SK-N-SH (cell line): Measurements from ENCODE around the gene BRCA1. TPM values are rescaled to one million over a fixed set of nuclear protein-coding genes. Genes with fewer than 3 reads are reported as not detected.

Source experiments
- CTCF ChIA-PET: fragments of 300-600, 350-600 bp; formaldehyde crosslinking; extraction: SDS; loops from one replicate; lab custom pipeline; 2021; lab: Yijun Ruan, JAX
- POLR2A ChIA-PET: fragments of 350-600 bp; sonication (Branson Sonifier 250); formaldehyde crosslinking; extraction: SDS; loops from one replicate; lab custom pipeline; 2020; ENCODE audit warnings: antibody characterized with exemption, inconsistent platforms; lab: Yijun Ruan, JAX
- DNase-seq: peaks from one replicate; pipeline ENCODE4 v3.0.0; 2012
- H2AFZ ChIP-seq: fragments of 200-600 bp; sonication (generic); 2 replicates; pipeline ENCODE4 v1.8.1; 2016; ENCODE audit warnings: antibody characterized with exemption, mild to moderate bottlenecking, low read depth
- H3F3A ChIP-seq: fragments of 200-600 bp; sonication (generic); replicated peaks from 2 replicates; pipeline ENCODE3; 2016; ENCODE audit warnings: antibody characterized with exemption, mild to moderate bottlenecking; ENCODE audit not compliant: insufficient read depth
- H3K27ac ChIP-seq, 2 experiments: fragments of 200-500 bp in 1 of 2; fragments of 200-600 bp in 1 of 2; sonication (Bioruptor generic) in 1 of 2; sonication (generic), shearing (Covaris generic) in 1 of 2; 2 replicates each; pipeline versions ENCODE4 v1.5.1 to v1.6.1; 2014 to 2016; ENCODE audit warnings: low read depth in 2 of 2, inconsistent platforms in 1 of 2, low read length in 1 of 2, mild to moderate bottlenecking in 1 of 2, mixed read lengths in 1 of 2
- H3K27me3 ChIP-seq: fragments of 200-600 bp; sonication (generic), shearing (Covaris generic); 2 replicates; pipeline ENCODE4 v1.6.1; 2016; ENCODE audit warnings: mixed run types; ENCODE audit not compliant: insufficient read depth
- H3K36me3 ChIP-seq, 2 experiments: fragments of 200-500 bp in 1 of 2; fragments of 200-600 bp in 1 of 2; sonication (Bioruptor generic) in 1 of 2; sonication (generic) in 1 of 2; replicated peaks in 1 of 2; 2 replicates each; pipeline versions ENCODE3 to v1.5.1; 2014 to 2016; ENCODE audit warnings: low read length in 1 of 2, mild to moderate bottlenecking in 1 of 2; ENCODE audit not compliant: insufficient read depth in 2 of 2, control insufficient read depth in 1 of 2
- H3K4me1 ChIP-seq, 2 experiments: fragments of 200-500 bp in 1 of 2; fragments of 200-600 bp in 1 of 2; sonication (Bioruptor generic) in 1 of 2; sonication (generic), shearing (Covaris generic) in 1 of 2; 2 replicates each; pipeline versions ENCODE4 v1.5.1 to v1.6.1; 2014 to 2016; ENCODE audit warnings: low read depth in 1 of 2, low read length in 1 of 2, mixed run types in 1 of 2; ENCODE audit not compliant: insufficient read depth in 2 of 2, control insufficient read depth in 1 of 2
- H3K4me2 ChIP-seq: fragments of 200-600 bp; sonication (generic), shearing (Covaris generic); 2 replicates; pipeline ENCODE4 v1.6.1; 2017; ENCODE audit warnings: mixed run types
- H3K4me3 ChIP-seq, 2 experiments: fragments of 200-500 bp in 1 of 2; fragments of 200-600 bp in 1 of 2; sonication (Bioruptor generic) in 1 of 2; sonication (generic), shearing (Covaris generic) in 1 of 2; 2 replicates each; pipeline versions ENCODE4 v1.5.1 to v1.8.1; 2014 to 2016; ENCODE audit warnings: low read depth in 2 of 2, inconsistent platforms in 1 of 2, low read length in 1 of 2, mild to moderate bottlenecking in 1 of 2, mixed read lengths in 1 of 2, moderate library complexity in 1 of 2
- H3K79me2 ChIP-seq: fragments of 200-600 bp; sonication (generic); 2 replicates; pipeline ENCODE4 v1.8.1; 2017; ENCODE audit warnings: mild to moderate bottlenecking; ENCODE audit not compliant: insufficient read depth
- H3K9ac ChIP-seq: fragments of 200-600 bp; sonication (generic); 2 replicates; pipeline ENCODE4 v1.6.1; 2017; ENCODE audit warnings: mixed run types
- H3K9me2 ChIP-seq: fragments of 200-600 bp; sonication (generic); 2 replicates; pipeline ENCODE4 v1.6.1; 2017; ENCODE audit warnings: mixed run types
- H3K9me3 ChIP-seq: fragments of 200-600 bp; sonication (generic); 2 replicates; pipeline ENCODE4 v1.6.1; 2017; ENCODE audit warnings: mixed run types, mild to moderate bottlenecking, moderate library complexity
- H4K20me1 ChIP-seq: fragments of 200-600 bp; sonication (generic); 2 replicates; pipeline ENCODE4 v1.6.1; 2017; ENCODE audit warnings: mild to moderate bottlenecking, mixed run types; ENCODE audit not compliant: insufficient read depth
- ELF1 ChIP-seq: IDR thresholded peaks from 2 replicates; pipeline ENCODE4 v1.4.0; 2012
- FOSL2 ChIP-seq: IDR thresholded peaks from 2 replicates; pipeline ENCODE4 v1.4.0; 2012; ENCODE audit warnings: low read depth, mild to moderate bottlenecking, moderate library complexity, borderline replicate concordance
- FOXM1 ChIP-seq: IDR thresholded peaks from 2 replicates; pipeline ENCODE4 v1.4.0; 2012; ENCODE audit warnings: low read depth, mild to moderate bottlenecking
- GATA2 ChIP-seq: sonication (generic); formaldehyde crosslinking; IDR thresholded peaks from 2 replicates; pipeline ENCODE4 v1.5.0; 2020; ENCODE audit warnings: mild to moderate bottlenecking, missing genetic modification reagents
- MEF2A ChIP-seq: IDR thresholded peaks from 2 replicates; pipeline ENCODE4 v1.4.0; 2012; ENCODE audit warnings: low read depth, borderline replicate concordance
- NFIC ChIP-seq: IDR thresholded peaks from 2 replicates; pipeline ENCODE4 v1.4.0; 2012; ENCODE audit warnings: borderline replicate concordance
- RCOR1 ChIP-seq: fragments of 150-350 bp; IDR thresholded peaks from 2 replicates; pipeline ENCODE4 v1.6.1; 2017; ENCODE audit warnings: antibody characterized with exemption, low read length
- RXRA ChIP-seq: IDR thresholded peaks from 2 replicates; pipeline ENCODE4 v1.4.0; 2012; ENCODE audit warnings: low read depth, mild to moderate bottlenecking, borderline replicate concordance
- TAF1 ChIP-seq: IDR thresholded peaks from 2 replicates; pipeline ENCODE4 v1.6.1; 2012; ENCODE audit warnings: low read depth, mild to moderate bottlenecking, low read length, moderate library complexity, borderline replicate concordance
- TCF12 ChIP-seq: IDR thresholded peaks from 2 replicates; pipeline ENCODE4 v1.4.0; 2012
- WGBS: methylation state at CpG from one replicate; pipeline ENCODE4 v1.1.6; 2017; ENCODE audit warnings: low lambda C conversion rate; 5-methylcytosine and 5-hydroxymethylcytosine counted together
- polyA plus RNA-seq, 3 experiments: library from polyadenylated mRNA; depleted of rRNA; stranded (reverse); fragments of >200 nt; gene quantifications; 2 replicates each; pipeline ENCODE4 v1.2.3, GENCODE V29; 2012
- TF ChIP-seq, protein P1 (sequence below): IDR thresholded peaks from 2 replicates; pipeline ENCODE4 v1.6.1; 2012; ENCODE audit warnings: mild to moderate bottlenecking, low read depth, low read length, moderate library complexity
- TF ChIP-seq, protein P2 (sequence below): IDR thresholded peaks from 2 replicates; pipeline ENCODE4 v1.4.0; 2012; ENCODE audit warnings: low read depth
- TF ChIP-seq, protein P3 (sequence below): fragments of 150-350 bp; IDR thresholded peaks from 2 replicates; pipeline ENCODE4 v1.6.1; 2016; ENCODE audit warnings: mild to moderate bottlenecking, low read depth, low read length
- TF ChIP-seq, protein P4 (sequence below): IDR thresholded peaks from 2 replicates; pipeline ENCODE4 v1.4.0; 2012; ENCODE audit warnings: low read depth, borderline replicate concordance
- TF ChIP-seq, protein P5 (sequence below): fragments of 200-600 bp; sonication (generic); IDR thresholded peaks from 2 replicates; pipeline ENCODE4 v1.6.1; 2017; ENCODE audit warnings: antibody characterized with exemption, mild to moderate bottlenecking, moderate library complexity

Gene BRCA1
- polyA plus RNA-seq, 1 of the 3 experiments (the other 2 are of a cell fraction): 11.2 TPM

DNA sequence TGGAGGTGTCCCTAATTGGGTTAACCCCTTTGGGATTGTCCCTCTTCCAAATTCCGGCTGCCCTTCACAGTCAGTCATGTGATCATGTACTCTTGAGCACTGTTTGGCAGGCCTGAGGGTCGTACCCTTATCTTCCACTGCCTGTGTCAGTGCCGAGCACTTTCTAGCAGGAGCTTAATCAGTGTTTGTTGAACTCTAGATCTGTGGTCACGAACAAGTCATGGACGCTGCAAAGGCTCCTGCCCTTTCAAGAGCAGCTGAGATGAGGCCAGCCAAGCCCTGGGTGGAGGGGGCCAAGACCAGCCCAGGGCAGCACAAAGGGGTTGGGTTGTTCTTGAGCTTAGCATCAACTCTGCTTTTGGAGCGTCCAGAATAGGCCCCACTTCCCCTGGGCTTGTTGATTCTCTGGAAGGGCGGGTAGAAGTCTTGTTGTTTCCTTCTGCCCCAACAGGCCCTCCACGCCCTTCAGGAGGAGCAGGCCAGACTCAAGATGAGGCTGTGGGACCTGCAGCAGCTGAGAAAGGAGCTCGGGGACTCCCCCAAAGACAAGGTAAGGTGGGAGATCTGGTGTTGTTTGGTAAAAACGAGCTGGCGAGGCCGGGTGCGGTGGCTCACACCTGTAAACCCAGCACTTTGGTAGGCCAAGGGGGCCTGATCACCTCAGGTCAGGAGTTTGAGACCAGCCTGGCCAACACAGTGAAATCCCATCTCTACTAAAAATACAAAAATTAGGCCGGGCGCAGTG lies 113.3 kb downstream of the BRCA1 start (continued):
- TF ChIP-seq, protein P1, sequence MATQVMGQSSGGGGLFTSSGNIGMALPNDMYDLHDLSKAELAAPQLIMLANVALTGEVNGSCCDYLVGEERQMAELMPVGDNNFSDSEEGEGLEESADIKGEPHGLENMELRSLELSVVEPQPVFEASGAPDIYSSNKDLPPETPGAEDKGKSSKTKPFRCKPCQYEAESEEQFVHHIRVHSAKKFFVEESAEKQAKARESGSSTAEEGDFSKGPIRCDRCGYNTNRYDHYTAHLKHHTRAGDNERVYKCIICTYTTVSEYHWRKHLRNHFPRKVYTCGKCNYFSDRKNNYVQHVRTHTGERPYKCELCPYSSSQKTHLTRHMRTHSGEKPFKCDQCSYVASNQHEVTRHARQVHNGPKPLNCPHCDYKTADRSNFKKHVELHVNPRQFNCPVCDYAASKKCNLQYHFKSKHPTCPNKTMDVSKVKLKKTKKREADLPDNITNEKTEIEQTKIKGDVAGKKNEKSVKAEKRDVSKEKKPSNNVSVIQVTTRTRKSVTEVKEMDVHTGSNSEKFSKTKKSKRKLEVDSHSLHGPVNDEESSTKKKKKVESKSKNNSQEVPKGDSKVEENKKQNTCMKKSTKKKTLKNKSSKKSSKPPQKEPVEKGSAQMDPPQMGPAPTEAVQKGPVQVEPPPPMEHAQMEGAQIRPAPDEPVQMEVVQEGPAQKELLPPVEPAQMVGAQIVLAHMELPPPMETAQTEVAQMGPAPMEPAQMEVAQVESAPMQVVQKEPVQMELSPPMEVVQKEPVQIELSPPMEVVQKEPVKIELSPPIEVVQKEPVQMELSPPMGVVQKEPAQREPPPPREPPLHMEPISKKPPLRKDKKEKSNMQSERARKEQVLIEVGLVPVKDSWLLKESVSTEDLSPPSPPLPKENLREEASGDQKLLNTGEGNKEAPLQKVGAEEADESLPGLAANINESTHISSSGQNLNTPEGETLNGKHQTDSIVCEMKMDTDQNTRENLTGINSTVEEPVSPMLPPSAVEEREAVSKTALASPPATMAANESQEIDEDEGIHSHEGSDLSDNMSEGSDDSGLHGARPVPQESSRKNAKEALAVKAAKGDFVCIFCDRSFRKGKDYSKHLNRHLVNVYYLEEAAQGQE: no peak
- TF ChIP-seq, all 33 proteins: peak for 0

DNA sequence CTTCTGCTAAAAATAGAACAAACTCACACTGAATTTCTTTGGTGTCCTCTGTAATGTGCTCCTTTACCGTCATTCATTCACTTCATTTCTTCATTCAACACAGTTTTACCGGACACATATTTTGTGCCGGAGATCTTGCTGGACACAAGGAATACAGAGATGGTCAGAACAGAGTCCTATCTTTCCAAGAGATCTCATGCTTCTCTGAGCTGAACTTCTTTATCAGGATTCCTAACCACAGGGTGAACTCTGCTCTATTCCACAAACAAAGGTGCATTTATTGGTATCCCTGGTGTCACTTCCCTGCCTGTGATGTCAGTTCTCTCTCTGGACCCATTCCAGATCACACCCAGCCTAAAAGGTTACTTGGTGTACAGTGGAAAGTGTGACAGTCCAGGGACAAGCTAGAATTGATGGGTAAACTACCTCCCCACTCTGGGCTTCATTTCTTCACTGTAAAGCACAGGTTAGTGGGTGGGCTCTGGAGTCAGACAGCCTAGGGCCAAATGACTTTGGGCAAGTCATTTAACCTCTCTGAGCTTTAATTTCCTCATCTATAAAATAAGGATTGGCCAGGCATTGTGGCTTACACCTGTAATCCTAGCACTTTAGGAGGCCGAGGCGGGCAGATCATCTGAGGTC lies 114.4 kb downstream of the BRCA1 start:
- CTCF ChIA-PET: interaction anchor here (1.2 to 1.5 kb wide), 2 partner anchors 12 to 167 kb away, joined by 3 to 7 read pairs; partner anchors contain the start of gene RPL27
- Histone ChIP-seq H3K4me2 (no peak overlapping the region), H4K20me1 (no peaks in the 10 kb centered on the region)
- TF ChIP-seq FOSL2 (no peak), GATA2 (CRISPR knock-in tag) (no peak), MEF2A (no peak), FOXM1 (no peak), NFIC (no peak), RCOR1 (no peak), RXRA (no peak), ELF1 (no peak), TCF12 (no peak), TAF1 (no peak)
- TF ChIP-seq, protein P2, sequence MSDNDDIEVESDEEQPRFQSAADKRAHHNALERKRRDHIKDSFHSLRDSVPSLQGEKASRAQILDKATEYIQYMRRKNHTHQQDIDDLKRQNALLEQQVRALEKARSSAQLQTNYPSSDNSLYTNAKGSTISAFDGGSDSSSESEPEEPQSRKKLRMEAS: no peak
- TF ChIP-seq, protein P3, sequence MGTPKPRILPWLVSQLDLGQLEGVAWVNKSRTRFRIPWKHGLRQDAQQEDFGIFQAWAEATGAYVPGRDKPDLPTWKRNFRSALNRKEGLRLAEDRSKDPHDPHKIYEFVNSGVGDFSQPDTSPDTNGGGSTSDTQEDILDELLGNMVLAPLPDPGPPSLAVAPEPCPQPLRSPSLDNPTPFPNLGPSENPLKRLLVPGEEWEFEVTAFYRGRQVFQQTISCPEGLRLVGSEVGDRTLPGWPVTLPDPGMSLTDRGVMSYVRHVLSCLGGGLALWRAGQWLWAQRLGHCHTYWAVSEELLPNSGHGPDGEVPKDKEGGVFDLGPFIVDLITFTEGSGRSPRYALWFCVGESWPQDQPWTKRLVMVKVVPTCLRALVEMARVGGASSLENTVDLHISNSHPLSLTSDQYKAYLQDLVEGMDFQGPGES: no peak
- TF ChIP-seq, protein P4, sequence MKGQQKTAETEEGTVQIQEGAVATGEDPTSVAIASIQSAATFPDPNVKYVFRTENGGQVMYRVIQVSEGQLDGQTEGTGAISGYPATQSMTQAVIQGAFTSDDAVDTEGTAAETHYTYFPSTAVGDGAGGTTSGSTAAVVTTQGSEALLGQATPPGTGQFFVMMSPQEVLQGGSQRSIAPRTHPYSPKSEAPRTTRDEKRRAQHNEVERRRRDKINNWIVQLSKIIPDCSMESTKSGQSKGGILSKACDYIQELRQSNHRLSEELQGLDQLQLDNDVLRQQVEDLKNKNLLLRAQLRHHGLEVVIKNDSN: no peak
- TF ChIP-seq, protein P5, sequence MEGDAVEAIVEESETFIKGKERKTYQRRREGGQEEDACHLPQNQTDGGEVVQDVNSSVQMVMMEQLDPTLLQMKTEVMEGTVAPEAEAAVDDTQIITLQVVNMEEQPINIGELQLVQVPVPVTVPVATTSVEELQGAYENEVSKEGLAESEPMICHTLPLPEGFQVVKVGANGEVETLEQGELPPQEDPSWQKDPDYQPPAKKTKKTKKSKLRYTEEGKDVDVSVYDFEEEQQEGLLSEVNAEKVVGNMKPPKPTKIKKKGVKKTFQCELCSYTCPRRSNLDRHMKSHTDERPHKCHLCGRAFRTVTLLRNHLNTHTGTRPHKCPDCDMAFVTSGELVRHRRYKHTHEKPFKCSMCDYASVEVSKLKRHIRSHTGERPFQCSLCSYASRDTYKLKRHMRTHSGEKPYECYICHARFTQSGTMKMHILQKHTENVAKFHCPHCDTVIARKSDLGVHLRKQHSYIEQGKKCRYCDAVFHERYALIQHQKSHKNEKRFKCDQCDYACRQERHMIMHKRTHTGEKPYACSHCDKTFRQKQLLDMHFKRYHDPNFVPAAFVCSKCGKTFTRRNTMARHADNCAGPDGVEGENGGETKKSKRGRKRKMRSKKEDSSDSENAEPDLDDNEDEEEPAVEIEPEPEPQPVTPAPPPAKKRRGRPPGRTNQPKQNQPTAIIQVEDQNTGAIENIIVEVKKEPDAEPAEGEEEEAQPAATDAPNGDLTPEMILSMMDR: no peak
- TF ChIP-seq, protein P1: no peak

More for the DNA sequence above, 114.4 kb downstream of the BRCA1 start:
- no peaks in the 10 kb centered on the region for H3K27me3 ChIP-seq
- H2AFZ ChIP-seq: no peak overlapping the region
- H3F3A ChIP-seq: peaks cover 9% of the 10 kb centered on the region
- H3K36me3 ChIP-seq: peaks cover 0 to 9% of the 10 kb centered on the region in 2 experiments
- POLR2A ChIA-PET: interaction anchor here (1.1 to 3.3 kb wide), 2 partner anchors 12 to 350 kb away, joined by 4 to 17 read pairs; partner anchors contain the start of gene RPL27
- no peaks in the 10 kb centered on the region for H3K9me3 ChIP-seq
- no peaks in the 10 kb centered on the region for H3K9me2 ChIP-seq
- H3K4me3 ChIP-seq: no peak overlapping the region
- DNase-seq: no peak
- H3K4me1 ChIP-seq: no peaks in the 10 kb centered on the region; a peak in 1 of 4 replicates
- 91% methylated on average over 5 of the region's 5 CpGs for WGBS
- H3K27ac ChIP-seq: no peak overlapping the region
- no peaks in the 10 kb centered on the region for H3K79me2 ChIP-seq
- no peak overlapping the region for H3K9ac ChIP-seq
